Fibroblast of villous mesenchyme (primary cell): ENCODE results near the gene PDSS1. TPM values are rescaled to one million over a fixed set of nuclear protein-coding genes. Genes with fewer than 3 reads are reported as not detected.

Source experiments
- DNase-seq: peaks from one replicate; pipeline ENCODE4 v3.0.0-alpha.2; 2010; ENCODE audit warnings: low read depth
- H3K4me3 ChIP-seq: 2 replicates; pipeline ENCODE4 v1.5.1; 2011; ENCODE audit warnings: low read depth, mild to moderate bottlenecking, low read length
- total RNA-seq: library from RNA; depleted of rRNA; stranded (reverse); fragments of >200 nt; gene quantifications from 2 replicates; pipeline ENCODE4 v1.2.3, GENCODE V29; 2012
- TF ChIP-seq, protein P1 (sequence below): IDR thresholded peaks from 2 replicates; pipeline ENCODE4 v1.5.1; 2012; ENCODE audit warnings: low read depth, mild to moderate bottlenecking, low read length; ENCODE audit not compliant: insufficient read depth

PDSS1 gene
- total RNA-seq, 1 donor: 6.0 TPM

DNA sequence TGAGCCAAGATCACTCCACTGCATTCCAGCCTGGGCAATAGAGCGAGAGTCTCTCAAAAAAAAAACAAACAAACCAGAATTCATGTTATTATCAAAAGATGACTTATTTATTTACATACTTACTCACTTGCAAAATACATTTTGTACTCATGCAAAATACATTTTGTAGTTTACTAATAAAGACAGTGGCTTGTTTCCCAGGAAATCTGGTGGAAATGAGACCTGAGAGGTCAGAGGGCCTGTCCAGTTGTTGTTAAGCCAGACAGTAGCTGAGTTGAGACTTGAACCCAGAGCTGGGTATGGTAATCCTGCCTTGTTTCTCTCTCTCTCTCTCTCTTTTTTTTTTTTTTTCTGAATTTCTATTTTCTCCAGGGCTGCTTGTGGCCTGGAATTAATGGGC lies 29.5 kb downstream of the PDSS1 start:
- H3K4me3 ChIP-seq: no peak overlapping the region
- TF ChIP-seq, protein P1, sequence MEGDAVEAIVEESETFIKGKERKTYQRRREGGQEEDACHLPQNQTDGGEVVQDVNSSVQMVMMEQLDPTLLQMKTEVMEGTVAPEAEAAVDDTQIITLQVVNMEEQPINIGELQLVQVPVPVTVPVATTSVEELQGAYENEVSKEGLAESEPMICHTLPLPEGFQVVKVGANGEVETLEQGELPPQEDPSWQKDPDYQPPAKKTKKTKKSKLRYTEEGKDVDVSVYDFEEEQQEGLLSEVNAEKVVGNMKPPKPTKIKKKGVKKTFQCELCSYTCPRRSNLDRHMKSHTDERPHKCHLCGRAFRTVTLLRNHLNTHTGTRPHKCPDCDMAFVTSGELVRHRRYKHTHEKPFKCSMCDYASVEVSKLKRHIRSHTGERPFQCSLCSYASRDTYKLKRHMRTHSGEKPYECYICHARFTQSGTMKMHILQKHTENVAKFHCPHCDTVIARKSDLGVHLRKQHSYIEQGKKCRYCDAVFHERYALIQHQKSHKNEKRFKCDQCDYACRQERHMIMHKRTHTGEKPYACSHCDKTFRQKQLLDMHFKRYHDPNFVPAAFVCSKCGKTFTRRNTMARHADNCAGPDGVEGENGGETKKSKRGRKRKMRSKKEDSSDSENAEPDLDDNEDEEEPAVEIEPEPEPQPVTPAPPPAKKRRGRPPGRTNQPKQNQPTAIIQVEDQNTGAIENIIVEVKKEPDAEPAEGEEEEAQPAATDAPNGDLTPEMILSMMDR: no peak
- DNase-seq: no peak

DNA sequence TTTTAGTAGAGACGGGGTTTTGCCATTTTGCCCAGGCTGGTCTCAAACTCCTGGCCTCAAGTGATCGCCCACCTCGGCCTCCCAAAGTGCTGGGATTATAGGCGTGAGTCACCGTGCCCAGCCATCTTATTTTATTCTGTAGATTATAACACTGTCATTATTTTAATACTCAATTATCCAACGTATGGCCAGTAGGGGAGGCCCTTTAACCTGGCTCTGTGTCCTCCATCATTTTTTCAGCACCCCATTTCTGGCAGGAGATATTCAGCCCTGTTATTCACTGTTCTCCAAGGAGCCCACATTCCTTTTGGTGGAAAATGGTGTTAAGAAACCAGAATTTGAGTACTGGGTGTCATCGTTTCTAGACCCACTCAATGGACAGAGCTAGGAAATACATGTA lies 31.5 kb downstream of the PDSS1 start:
- DNase-seq: no peak
- H3K4me3 ChIP-seq: no peak overlapping the region
- TF ChIP-seq, protein P1: peak; percentile 4

DNA sequence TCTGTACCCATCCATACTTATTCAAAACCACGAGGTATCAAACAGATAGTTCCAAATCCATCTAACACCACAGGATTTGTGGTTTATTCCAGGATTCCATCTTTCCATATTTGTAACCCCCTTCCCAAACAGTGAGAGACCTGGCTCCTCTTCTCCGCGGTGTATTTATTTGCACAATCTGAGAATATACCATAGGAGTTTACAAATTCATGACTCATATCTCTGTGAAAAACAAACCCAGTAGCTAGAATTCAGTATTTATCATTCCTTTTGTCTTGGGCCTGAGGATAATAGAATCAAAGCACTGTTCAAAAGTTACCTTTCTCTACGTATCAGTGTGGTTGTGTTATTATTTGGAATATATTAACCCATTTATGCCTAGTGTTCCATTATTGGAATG lies 31.9 kb downstream of the PDSS1 start:
- TF ChIP-seq, protein P1: no peak
- DNase-seq: no peak
- H3K4me3 ChIP-seq: no peak overlapping the region

DNA sequence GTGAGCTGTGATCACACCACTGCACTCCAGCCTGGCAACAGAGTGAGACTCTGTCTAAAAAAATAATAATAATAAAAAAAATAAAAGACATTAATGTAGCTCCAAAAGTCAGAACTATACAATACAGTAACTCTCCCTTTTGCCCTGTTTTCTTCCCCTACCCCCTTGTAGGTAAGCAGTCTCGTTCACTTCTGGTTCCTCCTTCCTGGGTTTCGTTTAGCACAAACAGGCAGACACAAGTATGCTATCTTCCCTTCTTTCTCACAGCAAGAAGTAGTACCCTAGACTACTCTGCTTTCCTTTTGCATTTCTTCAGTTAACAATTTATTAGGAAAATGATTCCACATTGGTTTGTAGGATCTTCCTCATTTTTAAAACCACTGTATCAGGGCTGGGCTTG lies 33.1 kb downstream of the PDSS1 start:
- TF ChIP-seq, protein P1: no peak

DNA sequence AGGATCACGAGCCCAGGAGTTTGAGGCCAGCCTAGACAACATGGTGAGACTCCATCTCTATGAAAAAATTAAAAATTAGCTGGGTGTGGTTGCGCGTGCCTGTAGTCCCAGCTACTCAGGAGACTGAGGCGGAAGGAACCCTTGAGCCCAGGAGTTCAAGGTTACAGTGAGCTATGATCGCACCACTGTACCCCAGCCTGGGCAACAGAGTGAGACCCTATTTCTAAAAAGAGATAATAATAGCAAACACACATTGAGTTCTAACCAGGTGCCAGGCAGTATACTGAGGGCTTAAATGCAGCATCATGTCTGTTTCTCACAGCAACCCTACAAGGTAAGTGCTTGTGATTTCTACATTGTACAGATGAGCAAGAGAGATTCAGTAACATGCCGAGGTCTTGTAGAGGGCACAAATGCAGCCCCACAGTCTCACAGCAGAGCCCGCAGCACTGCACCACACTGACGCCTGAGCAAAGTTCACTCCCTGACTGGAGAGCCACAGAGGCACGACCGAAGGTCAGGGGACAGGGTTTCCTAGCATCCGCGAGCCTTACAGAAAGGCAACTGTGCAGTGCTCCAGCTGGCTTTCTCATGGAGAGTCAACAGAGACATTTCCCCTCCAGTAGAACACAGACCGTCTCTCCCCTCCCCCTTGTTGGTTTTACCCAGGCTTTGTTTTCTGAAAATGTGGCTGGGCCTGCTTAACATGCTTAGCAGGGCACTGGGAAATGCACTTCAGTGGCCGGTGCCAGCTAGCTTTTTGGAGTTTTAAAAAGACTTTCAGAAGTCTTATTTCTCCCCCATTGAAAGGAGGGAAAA lies 36.5 kb downstream of the PDSS1 start:
- no peak overlapping the region for H3K4me3 ChIP-seq
- TF ChIP-seq, protein P1: no peak
- no peak for DNase-seq

More for the DNA sequence above, 33.1 kb downstream of the PDSS1 start:
- H3K4me3 ChIP-seq: no peak overlapping the region
- no peak for DNase-seq

DNA sequence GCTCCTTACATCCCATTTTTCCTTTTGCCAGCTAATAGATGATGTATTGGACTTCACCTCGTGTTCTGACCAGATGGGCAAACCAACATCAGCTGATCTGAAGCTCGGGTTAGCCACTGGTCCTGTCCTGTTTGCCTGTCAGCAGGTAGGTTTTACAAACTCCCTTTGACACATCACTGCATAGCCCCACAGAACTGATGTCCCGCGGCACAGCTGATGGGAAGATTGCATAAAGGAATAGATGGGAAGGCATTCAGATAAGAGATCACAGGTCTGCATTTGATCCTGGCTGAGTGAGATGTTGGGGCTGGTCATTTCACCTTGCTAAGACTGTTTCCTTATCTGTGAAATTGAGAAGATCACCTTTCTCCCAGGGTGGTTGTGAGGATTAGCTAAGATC lies 37.9 kb downstream of the PDSS1 start:
- no peak overlapping the region for H3K4me3 ChIP-seq
- no peak for DNase-seq
- TF ChIP-seq, protein P1: no peak

DNA sequence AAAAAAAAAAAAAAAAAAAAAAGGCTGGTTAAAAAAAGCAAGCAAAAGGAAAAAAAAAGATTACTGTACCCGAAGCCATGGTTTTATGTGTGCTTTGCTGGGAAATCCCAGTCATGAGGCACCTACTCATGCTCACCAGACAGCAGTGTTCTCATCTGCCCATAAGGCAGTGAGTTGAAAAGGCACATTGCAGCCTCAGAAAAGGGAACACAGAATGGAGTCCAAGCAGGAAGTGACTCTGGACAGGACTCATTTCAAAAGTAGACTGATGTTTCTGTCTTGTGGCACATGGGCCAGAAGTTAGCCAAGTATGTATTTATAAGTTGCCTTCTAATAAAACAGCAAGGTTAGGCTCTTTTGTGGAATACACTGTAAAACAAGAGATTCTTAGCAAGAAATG lies 40.2 kb downstream of the PDSS1 start:
- H3K4me3 ChIP-seq: no peak overlapping the region
- DNase-seq: peak; percentile 43
- TF ChIP-seq, protein P1: no peak
